Esophagus squamous epithelium (tissue), 5 donors: ENCODE data around the gene TBXAS1. TPM values are rescaled to one million over a fixed set of nuclear protein-coding genes. Genes with fewer than 3 reads are reported as not detected.
A peak's percentile ranks its signal among the peaks of the same experiment; 100 is the strongest.

Source experiments
- DNase-seq: peaks from one replicate; lab custom pipeline; 2025; lab: John Stamatoyannopoulos, UW
- H3K27ac ChIP-seq, 4 donors: fragments of 200-600 bp; sonication (generic); one replicate each; pipeline ENCODE4 v1.5.1; 2016 to 2019; ENCODE audit warnings: mild to moderate bottlenecking in 1 of 4
- H3K27me3 ChIP-seq, 4 donors: fragments of 200-600 bp; sonication (generic); 1 replicate in 3 of 4; 2 replicates in 1 of 4; pipeline versions ENCODE4 v1.5.1 to v1.6.0; 2017 to 2021; ENCODE audit warnings: antibody characterized with exemption in 1 of 4
- H3K36me3 ChIP-seq, 3 donors: fragments of 200-600 bp; sonication (generic); one replicate each; pipeline ENCODE4 v1.5.1; 2016 to 2019
- H3K4me1 ChIP-seq, 3 donors: fragments of 200-600 bp; sonication (generic); one replicate each; pipeline ENCODE4 v1.5.1; 2017 to 2019
- H3K4me3 ChIP-seq, 4 donors: fragments of 200-600 bp; sonication (generic); 1 replicate in 3 of 4; 2 replicates in 1 of 4; pipeline ENCODE4 v1.5.1; 2016 to 2019; ENCODE audit warnings: mild to moderate bottlenecking in 2 of 4, moderate library complexity in 1 of 4
- H3K9me3 ChIP-seq, 3 donors: fragments of 200-600 bp; sonication (generic); one replicate each; pipeline ENCODE4 v1.5.1; 2016 to 2019
- CTCF ChIP-seq, 6 experiments: fragments of 450-650 bp in 4 of 6; fragments of 200-600 bp in 2 of 6; sonication (generic) in 2 of 6; IDR thresholded peaks; one replicate each; pipeline ENCODE4 v1.5.1; 2016 to 2019; ENCODE audit warnings: antibody characterized with exemption in 6 of 6, mild to moderate bottlenecking in 4 of 6, moderate library complexity in 4 of 6
- POLR2A ChIP-seq, 4 donors: fragments of 450-650 bp; IDR thresholded peaks; one replicate each; pipeline ENCODE4 v1.6.1; 2017; ENCODE audit warnings: antibody characterized with exemption in 4 of 4, mild to moderate bottlenecking in 4 of 4, moderate library complexity in 3 of 4
- WGBS, 2 donors: methylation state at CpG; one replicate each; pipeline ENCODE4 v1.1.5; 2018; 5-methylcytosine and 5-hydroxymethylcytosine counted together
- intact Hi-C: fragments of 100-400 bp; cut with DNase I; formaldehyde crosslinking; loops from one replicate; pipeline ENCODE4 v1.15.0; 2022
- total RNA-seq, 4 donors: library from RNA; depleted of rRNA; stranded (reverse); fragments of >200 nt; gene quantifications; one replicate each; pipeline ENCODE4 v1.1.0, GENCODE V29; 2016
- donor health status: DM: yes; HTN: yes; CAD: no.

TBXAS1 gene
- total RNA-seq, 4 donors from 2014 or later, result 9.4 to 24.8 (median 17.8) TPM

GRCh38 chr7:139822855-139823254, 6.2 kb upstream of the TBXAS1 start:
- Histone ChIP-seq H3K27me3 (no peaks in the 10 kb centered on the region), H3K9me3 (no peaks in the 10 kb centered on the region), H3K36me3 (no peaks in the 10 kb centered on the region), H3K4me1 (peaks cover 0 to 14% (median 0%) of the 10 kb centered on the region in 3 donors), H3K4me3 (no peak overlapping the region), H3K27ac (no peak overlapping the region)
- DNase-seq, result no peak
- intact Hi-C loops, result no loop called here
- WGBS, 2 donors, result 92 to 97% methylated on average over 9 of the region's 9 CpGs
- TF ChIP-seq POLR2A (IDR thresholded peaks at IDR 0.05) (no peak), CTCF (IDR thresholded peaks at IDR 0.05) (no peak)

GRCh38 chr7:139823959-139824521, 5.0 kb upstream of the TBXAS1 start:
- Histone ChIP-seq H3K27me3 (no peaks in the 10 kb centered on the region), H3K36me3 (no peaks in the 10 kb centered on the region), H3K9me3 (no peaks in the 10 kb centered on the region), H3K4me3 (peak overlapping the region in 1 of 4 donors; percentile 24), H3K4me1 (peaks cover 0 to 14% (median 0%) of the 10 kb centered on the region in 3 donors), H3K27ac (peak overlapping the region in 3 of 4 donors; percentile 40 to 72 (median 70))
- 61 to 66% methylated on average over 7 of the region's 8 CpGs for WGBS, 2 donors
- no peak for DNase-seq
- intact Hi-C loops, result no loop called here
- TF ChIP-seq CTCF (IDR thresholded peaks at IDR 0.05) (no peak), POLR2A (IDR thresholded peaks at IDR 0.05) (no peak)

- Histone ChIP-seq H3K4me1 (peaks cover 0 to 7% (median 0%) of the 10 kb centered on the region in 3 donors), H3K9me3 (no peaks in the 10 kb centered on the region), H3K27me3 (no peaks in the 10 kb centered on the region), H3K36me3 (no peaks in the 10 kb centered on the region), H3K27ac (no peak overlapping the region), H3K4me3 (no peak overlapping the region)
- intact Hi-C loops, result no loop called here
- WGBS, 2 donors, result 50 to 55% methylated on average over 9 of the region's 9 CpGs
- DNase-seq, result no peak
- TF ChIP-seq POLR2A (IDR thresholded peaks at IDR 0.05) (no peak), CTCF (IDR thresholded peaks at IDR 0.05) (no peak)
Measured at GRCh38 chr7:139825666-139826290, 3.3 kb upstream of the TBXAS1 start.

GRCh38 chr7:139827042-139827441, 2.0 kb upstream of the TBXAS1 start:
- TF ChIP-seq POLR2A (IDR thresholded peaks at IDR 0.05), result no peak
- TF ChIP-seq CTCF (IDR thresholded peaks at IDR 0.05), result peak in 1 of 6 experiments; percentile 21
- peaks cover 0 to 7% (median 0%) of the 10 kb centered on the region in 3 donors for H3K4me1 ChIP-seq
- no peak overlapping the region for H3K27ac ChIP-seq
- H3K4me3 ChIP-seq, result no peak overlapping the region
- no peaks in the 10 kb centered on the region for H3K9me3 ChIP-seq
- no peak for DNase-seq
- intact Hi-C loops, result no loop called here
- no peaks in the 10 kb centered on the region for H3K27me3 ChIP-seq
- H3K36me3 ChIP-seq, result no peaks in the 10 kb centered on the region

GRCh38 chr7:139828446-139828845, 618 bp upstream of the TBXAS1 start:
- H3K4me3 ChIP-seq, result no peak overlapping the region
- no peaks in the 10 kb centered on the region for H3K36me3 ChIP-seq
- WGBS, 2 donors, result 83 to 91% methylated on average over 2 of the region's 2 CpGs
- H3K27me3 ChIP-seq, result no peaks in the 10 kb centered on the region
- DNase-seq, result no peak
- intact Hi-C loops, result no loop called here
- TF ChIP-seq CTCF (IDR thresholded peaks at IDR 0.05) (no peak), POLR2A (IDR thresholded peaks at IDR 0.05) (no peak)
- H3K9me3 ChIP-seq, result no peaks in the 10 kb centered on the region
- H3K27ac ChIP-seq, result no peak overlapping the region
- H3K4me1 ChIP-seq, result peaks cover 0 to 7% (median 0%) of the 10 kb centered on the region in 3 donors
